NOMO-1 (cell line): ENCODE results near the gene MKI67.
"Not testable (repeated sequence)": the region's sequence is repeated elsewhere in the genome, so short reads cannot be mapped to it uniquely, and the experiment has no call there.

Experiments used
- DNase-seq, 2 experiments: peaks; one replicate each; lab custom pipeline; 2025; ENCODE audit not compliant: unreplicated experiment in 2 of 2; lab: John Stamatoyannopoulos, UW

The MKI67 gene

DNA sequence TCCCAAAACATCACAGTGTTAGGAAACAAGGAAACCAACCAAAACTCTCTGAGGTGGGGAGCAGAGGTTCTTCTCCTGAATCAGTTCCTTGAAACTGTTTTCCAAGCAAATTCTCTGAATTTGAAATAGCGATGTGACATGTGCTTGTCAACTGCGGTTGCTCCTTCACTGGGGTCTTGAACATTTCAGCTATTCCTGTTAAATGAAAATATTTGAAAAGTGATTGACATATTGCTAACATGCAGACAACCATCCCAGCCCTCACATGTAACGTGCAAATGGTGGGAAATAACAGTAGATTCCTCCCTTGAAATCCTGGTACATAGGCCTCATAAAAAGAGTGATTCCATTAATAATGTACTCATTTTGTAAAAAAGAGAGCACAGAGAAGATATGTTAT, 15.9 kb downstream of the MKI67 start:
- no peak for DNase-seq

GRCh38 chr10:128109707-128110106, 16.5 kb downstream of the MKI67 start:
- no peak for DNase-seq

GRCh38 chr10:128105383-128105782, 20.8 kb downstream of the MKI67 start:
- DNase-seq, result no peak

GRCh38 chr10:128103229-128103714, 23.0 kb downstream of the MKI67 start:
- DNase-seq, result no peak

GRCh38 chr10:128102480-128103228, 23.6 kb downstream of the MKI67 start:
- DNase-seq, result no peak

GRCh38 chr10:128101901-128102300, 24.3 kb downstream of the MKI67 start:
- no peak for DNase-seq

- no peak for DNase-seq
These were observed 26.3 kb downstream of the MKI67 start for GRCh38 chr10:128099901-128100300.

DNA sequence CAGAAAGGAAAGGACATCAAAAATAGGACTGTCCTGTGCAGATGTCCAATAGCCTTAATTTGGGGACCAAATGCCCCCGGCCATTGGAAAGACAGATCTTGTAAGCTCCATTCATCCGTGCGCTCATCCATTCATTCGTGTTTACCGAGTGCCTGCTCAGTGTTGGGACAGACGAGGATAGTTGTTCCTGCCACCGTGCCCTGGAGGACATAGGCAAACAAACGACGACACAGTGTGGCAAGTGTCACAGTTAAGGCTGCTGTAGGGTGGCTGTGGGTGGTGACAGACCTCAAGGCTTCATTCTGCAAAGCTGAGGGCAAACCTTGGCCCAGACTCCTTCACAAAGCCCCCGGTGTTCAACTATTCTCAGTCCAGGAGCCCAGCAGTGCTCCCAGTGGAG, 27.6 kb downstream of the MKI67 start:
- no peak for DNase-seq

- no peak for DNase-seq
These were observed 28.4 kb downstream of the MKI67 start for GRCh38 chr10:128097783-128098182.

DNA sequence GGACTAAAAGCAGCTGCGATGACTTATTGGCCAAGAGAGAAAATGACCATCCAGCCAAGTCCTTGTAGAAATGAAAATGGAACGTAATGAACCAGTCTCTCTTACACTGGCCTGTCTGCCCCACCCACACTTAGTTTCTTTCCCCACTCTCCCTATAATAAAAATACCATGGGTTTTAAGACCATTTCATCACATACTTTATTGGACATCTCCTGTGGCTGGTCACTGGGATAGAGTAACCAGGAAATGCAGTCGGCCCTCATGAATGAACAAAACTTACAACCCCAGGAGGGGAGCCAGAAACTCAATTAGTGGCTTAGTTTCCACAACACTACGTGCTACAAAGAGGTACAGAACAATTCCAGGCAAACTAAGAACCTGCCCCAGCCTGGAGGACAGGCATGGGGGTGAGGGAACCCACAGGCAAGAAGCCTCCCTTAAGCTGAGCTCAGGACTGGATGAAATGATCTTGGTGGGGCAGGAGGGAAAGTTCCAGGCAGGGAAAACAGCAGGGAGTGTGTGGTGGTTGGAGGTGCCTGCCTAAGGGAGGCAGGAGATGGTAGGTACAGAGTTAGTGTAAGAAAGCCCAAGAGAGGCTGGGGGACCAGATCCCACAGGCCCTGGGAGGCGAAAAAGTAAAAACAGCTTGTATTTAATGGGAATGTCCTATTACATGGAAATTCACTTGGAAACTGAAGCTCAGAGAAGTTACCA, 29.6 kb downstream of the MKI67 start:
- DNase-seq, result no peak

DNA sequence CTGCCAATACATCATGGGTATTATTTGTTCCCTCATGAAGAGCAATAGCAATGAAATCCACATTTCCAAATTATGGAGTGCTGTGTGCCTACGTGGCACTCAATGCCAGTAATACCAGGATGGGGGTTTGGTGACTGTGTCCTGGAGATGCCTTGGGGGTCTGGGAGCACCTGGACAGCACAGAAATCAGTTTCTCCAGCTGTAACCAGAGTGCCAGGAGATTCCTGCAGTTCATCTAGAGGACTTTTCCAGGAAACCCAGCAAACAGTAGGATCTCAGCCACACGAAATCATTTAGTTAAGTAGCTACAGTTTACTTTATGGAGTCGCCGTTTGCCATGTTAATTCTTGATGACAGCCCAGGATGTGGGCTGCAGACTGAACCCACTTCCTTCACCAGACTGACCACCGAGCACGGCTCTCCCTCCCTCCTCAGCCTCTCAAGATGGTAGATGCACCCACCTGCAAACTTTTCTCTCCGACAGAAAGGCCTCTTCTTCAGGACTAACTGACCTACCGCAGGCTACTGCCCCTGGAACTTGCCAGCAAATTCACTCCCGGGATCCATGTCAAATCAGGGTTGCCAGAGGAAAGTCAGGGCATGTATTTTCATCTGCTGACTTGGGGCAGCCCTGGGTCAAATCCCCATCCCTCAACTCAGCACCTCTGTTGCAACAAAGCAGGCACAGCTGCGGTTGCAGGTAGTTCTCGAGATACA, 30.3 kb downstream of the MKI67 start:
- no peak for DNase-seq

DNA sequence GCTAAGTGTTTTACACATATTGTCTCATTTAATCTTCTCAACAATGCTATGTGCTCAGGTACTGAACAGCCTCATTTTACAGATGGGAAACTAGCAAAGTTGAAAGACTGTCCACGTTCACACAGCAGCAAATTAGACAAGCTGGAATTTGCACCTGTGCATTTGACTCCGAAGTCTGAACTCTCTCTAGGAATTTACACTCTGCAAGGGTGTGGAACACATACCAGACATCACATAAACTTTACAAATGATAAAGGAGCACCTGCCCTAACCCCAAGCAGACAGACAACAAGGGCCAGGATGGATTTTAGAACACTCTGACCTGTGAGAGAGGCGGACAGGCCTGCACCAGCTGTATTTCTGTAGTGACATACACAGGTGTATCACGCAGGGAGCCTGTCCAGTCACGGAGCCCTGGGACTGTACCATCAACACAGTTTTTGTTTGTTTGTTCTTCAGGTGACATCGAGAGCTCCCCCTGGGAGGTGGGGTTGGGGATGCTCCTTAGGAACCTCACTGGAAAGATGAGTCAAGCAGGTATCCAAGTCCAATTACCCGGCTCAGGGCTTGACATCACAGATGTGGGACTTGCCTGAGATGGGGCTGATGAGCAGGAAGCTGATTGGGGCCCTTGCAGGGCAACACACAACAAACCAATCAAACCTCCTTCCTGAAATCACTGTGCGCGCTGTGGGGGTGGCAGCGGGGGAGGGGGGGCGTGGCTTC, 31.0 kb downstream of the MKI67 start:
- DNase-seq, result no peak

- not testable (repeated sequence) for DNase-seq
These were observed 31.6 kb downstream of the MKI67 start for GRCh38 chr10:128094596-128094995.

DNA sequence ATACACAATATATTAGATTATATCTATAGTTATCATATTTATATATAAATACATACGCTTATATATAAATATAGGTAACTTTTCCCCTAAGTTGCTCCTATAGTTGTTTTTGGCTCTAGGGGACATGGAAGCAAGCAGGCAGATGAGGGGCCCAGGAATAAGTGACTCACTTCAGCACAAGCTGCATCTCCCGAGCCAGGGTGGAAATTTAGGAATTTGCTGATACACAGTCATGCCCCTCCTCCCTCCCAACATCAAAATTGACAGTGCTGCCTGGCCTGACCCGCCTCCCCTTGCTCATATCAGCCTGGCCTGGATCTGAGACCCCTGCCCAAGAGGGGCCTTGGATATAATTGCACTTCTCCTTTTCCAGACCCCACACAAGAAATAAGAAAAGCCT, 33.8 kb downstream of the MKI67 start:
- no peak for DNase-seq

- no peak for DNase-seq
These were observed 34.5 kb downstream of the MKI67 start for GRCh38 chr10:128091636-128092210.

DNA sequence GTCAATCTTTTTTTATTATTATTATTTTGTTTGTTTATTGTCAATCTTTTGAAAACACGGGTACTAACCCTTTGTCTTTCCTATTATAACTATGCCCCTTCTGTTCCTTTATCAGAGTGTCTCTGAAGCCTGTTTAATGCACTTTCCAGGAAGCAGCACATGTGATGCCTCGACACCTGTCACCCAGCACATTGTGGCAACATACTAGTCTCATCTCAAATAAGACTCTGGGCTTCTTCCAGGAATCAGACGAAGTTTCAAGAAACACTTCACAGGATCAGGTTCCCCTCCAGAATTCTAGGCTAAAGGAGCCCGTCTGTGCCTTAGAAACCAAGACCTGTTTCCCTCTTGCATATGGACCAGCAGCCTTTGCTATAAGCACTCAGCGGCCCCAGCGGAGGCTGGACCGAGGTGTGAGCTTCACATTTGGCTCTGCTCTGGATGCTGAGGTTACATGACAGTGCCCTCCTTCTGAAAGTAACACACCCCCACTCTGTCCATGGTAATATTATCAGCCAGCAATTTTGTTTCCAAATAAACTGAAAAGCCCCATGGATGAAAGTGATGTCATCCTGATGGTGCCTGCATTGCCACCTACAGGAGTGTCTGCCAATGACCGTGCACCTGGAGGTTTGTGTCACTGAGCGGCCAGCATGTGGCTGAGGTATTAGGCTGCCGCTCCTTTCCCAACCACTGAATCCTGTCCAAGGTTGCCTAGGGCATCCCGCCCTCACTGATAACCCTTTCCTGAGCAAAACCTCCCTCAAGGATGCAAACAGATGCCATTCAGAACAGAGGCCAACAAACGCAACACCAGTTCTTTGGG, 38.1 kb downstream of the MKI67 start:
- DNase-seq, result no peak

GRCh38 chr10:128087146-128087883, 38.9 kb downstream of the MKI67 start:
- DNase-seq, result no peak

GRCh38 chr10:128086003-128086863, 40.0 kb downstream of the MKI67 start:
- no peak for DNase-seq
